Aorta (tissue), 5 donors: ENCODE data around the gene NUP210. TPM values are rescaled to one million over a fixed set of nuclear protein-coding genes. Genes with fewer than 3 reads are reported as not detected.
"Not testable (repeated sequence)": the region's sequence is repeated elsewhere in the genome, so short reads cannot be mapped to it uniquely, and the experiment has no call there.

ENCODE experiments used
- ATAC-seq: fragments of 200-7000 bp; cut with Tn5 transposase; one replicate; pipeline ENCODE4 v1.9.1; 2022; ENCODE audit warnings: moderate library complexity; ENCODE audit not compliant: low FRiP score
- DNase-seq, 2 donors: peaks; one replicate each; pipeline ENCODE4 v3.0.0-alpha.2; 2020
- H3K27ac ChIP-seq, 2 donors: one replicate each; pipeline ENCODE4 v1.5.1; 2013; ENCODE audit warnings: low read length in 2 of 2, mild to moderate bottlenecking in 2 of 2, moderate library complexity in 2 of 2, control low read depth in 1 of 2, inconsistent platforms in 1 of 2, low read depth in 1 of 2
- H3K27me3 ChIP-seq, 2 donors: one replicate each; pipeline ENCODE4 v1.6.1; 2013; ENCODE audit warnings: control low read depth in 1 of 2, low read length in 1 of 2, mild to moderate bottlenecking in 1 of 2, moderate library complexity in 1 of 2; ENCODE audit not compliant: insufficient read depth in 2 of 2, control insufficient read depth in 1 of 2
- H3K36me3 ChIP-seq, 2 donors: one replicate each; pipeline ENCODE4 v1.6.1; 2013; ENCODE audit warnings: control low read depth in 1 of 2, low read length in 1 of 2, mild to moderate bottlenecking in 1 of 2; ENCODE audit not compliant: insufficient read depth in 2 of 2, control insufficient read depth in 1 of 2
- H3K4me1 ChIP-seq, 2 donors: one replicate each; pipeline ENCODE4 v1.6.1; 2013; ENCODE audit warnings: low read length in 2 of 2, control low read depth in 1 of 2, mild to moderate bottlenecking in 1 of 2, moderate library complexity in 1 of 2; ENCODE audit not compliant: insufficient read depth in 2 of 2, control insufficient read depth in 1 of 2
- H3K4me3 ChIP-seq, 2 donors: one replicate each; pipeline ENCODE4 v1.5.1; 2013; ENCODE audit warnings: low read length in 2 of 2, control low read depth in 1 of 2, mild to moderate bottlenecking in 1 of 2
- H3K9me3 ChIP-seq: one replicate; pipeline ENCODE4 v1.6.1; 2013; ENCODE audit warnings: mild to moderate bottlenecking, low read length; ENCODE audit not compliant: control insufficient read depth
- WGBS, 2 donors: extraction: QIAGEN DNeasy Blood & Tissue Kit; methylation state at CpG; one replicate each; pipeline ENCODE4 v1.1.7; 2013; 5-methylcytosine and 5-hydroxymethylcytosine counted together
- intact Hi-C, 2 donors: fragments of 100-400 bp; cut with DNase I; formaldehyde crosslinking; loops; one replicate each; pipeline versions ENCODE4 v1.14.2 to v1.15.0; 2022
- polyA plus RNA-seq, 2 donors: library from polyadenylated mRNA; stranded (reverse); fragments of 200-250 nt; gene quantifications; one replicate each; pipeline ENCODE4 v1.2.3, GENCODE V29; 2013
- total RNA-seq, 2 donors: library from RNA; stranded (reverse); fragmentation: NEBNext Ultra II Directional; extraction: Animal tissue kit (Norgen Biotek cat#: 25700); gene quantifications; one replicate each; pipeline ENCODE4 v1.2.1, GENCODE V29; 2021
- donor health status: healthy with polysubstance abuse.
- donor health status: Bipolar disorder and iron deficiency.
- donor health status: DM: no; HTN: no; CAD: no.
- donor health status: DM: no; HTN: no; CAD: no.
- donor health status: DM: yes; HTN: yes; CAD: no.

Gene NUP210
- total and polyA plus RNA-seq, 4 donors, result 0.49 to 4.8 (median 1.7) TPM

GRCh38 chr3:13460341-13460736 is 40.2 kb upstream of the NUP210 start:
- intact Hi-C loops, result no loop called here
- Histone ChIP-seq H3K27me3 (no peaks in the 10 kb centered on the region), H3K27ac (no peak overlapping the region), H3K9me3 (no peaks in the 10 kb centered on the region), H3K36me3 (no peaks in the 10 kb centered on the region), H3K4me1 (no peaks in the 10 kb centered on the region), H3K4me3 (no peak overlapping the region)
- ATAC-seq (no peak), DNase-seq (no peak)
- whole genome bisulfite sequencing, 2 donors, result 95 to 97% methylated on average over 7 of the region's 7 CpGs

DNA sequence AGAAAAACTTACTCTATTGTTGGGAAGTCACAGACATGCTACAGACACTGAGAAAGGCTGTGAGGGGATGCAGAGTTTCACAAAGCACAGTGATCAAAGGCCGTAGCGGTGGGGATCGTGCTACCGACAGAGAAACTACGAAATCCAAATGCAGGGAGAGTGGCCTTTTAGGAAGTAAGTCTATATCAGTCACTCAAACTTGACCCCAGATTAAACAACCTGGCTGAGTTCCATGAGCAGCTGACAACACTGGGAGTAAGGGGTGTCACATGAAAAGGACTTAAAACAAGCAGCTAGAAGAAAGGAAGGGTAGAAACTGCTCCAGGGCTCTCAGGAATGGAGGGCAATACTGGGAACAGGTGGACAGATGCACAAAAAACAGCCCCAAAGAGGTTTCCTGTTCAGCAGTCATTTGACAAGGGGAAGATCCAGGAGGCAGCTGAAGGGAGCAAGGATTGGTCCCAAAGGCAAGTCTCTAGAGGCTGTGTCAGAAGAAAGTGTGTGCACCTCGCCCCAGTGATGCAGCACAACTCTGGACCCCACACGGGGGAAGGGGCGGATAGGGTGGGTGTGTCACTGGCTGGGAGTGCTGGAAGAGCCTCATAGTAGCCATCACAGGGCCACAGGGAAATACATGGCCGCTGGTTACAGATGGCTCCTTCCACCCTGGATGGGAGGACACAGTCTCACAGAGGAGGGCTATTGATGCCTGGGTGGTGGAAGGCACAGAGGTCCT is 39.7 kb upstream of the NUP210 start:
- no peak for ATAC-seq
- WGBS, 2 donors, result 87% methylated on average over 9 of the region's 9 CpGs
- H3K9me3 ChIP-seq, result no peaks in the 10 kb centered on the region
- no peaks in the 10 kb centered on the region for H3K4me1 ChIP-seq
- DNase-seq, result no peak
- no peak overlapping the region for H3K27ac ChIP-seq
- intact Hi-C loops, result loop anchor here in 1 of 2 donors (10.0 kb wide), 1 partner anchor 155 kb away; no protein-coding TSS in a partner anchor
- H3K4me3 ChIP-seq, result no peak overlapping the region
- no peaks in the 10 kb centered on the region for H3K36me3 ChIP-seq
- no peaks in the 10 kb centered on the region for H3K27me3 ChIP-seq

DNA sequence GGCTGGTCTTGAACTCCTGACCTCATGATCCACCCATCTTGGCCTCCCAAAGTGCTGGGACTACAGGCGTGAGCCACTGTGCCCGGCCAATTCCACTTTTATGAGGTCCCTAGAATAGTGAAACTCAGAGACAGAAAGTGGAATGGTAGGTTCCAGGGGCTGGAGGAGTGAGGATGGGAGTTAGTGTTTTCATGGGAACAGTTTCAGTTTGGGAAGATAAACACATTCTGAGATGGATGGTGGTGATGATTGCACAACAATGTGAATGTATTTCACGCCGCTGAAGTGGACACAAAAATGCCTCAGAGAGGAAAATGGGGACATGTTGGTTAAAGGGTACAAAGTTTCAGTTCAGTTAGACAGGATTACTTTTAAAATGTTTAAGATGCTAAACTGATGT is 37.5 kb upstream of the NUP210 start:
- Histone ChIP-seq H3K9me3 (no peaks in the 10 kb centered on the region), H3K27ac (no peak overlapping the region), H3K36me3 (no peaks in the 10 kb centered on the region), H3K27me3 (no peaks in the 10 kb centered on the region), H3K4me3 (no peak overlapping the region), H3K4me1 (no peaks in the 10 kb centered on the region)
- WGBS, 2 donors, result 83 to 86% methylated on average over 4 of the region's 4 CpGs
- intact Hi-C loops, result loop anchor here in 1 of 2 donors (10.0 kb wide), 1 partner anchor 153 kb away; no protein-coding TSS in a partner anchor
- no peak for DNase-seq
- no peak for ATAC-seq

GRCh38 chr3:13455644-13456043 is 35.5 kb upstream of the NUP210 start:
- Histone ChIP-seq H3K27me3 (no peaks in the 10 kb centered on the region), H3K4me3 (no peak overlapping the region), H3K4me1 (no peaks in the 10 kb centered on the region), H3K9me3 (no peaks in the 10 kb centered on the region), H3K27ac (no peak overlapping the region), H3K36me3 (no peaks in the 10 kb centered on the region)
- intact Hi-C loops, result loop anchor here in 1 of 2 donors (2.0 to 10.0 kb wide), 2 partner anchors 151 to 365 kb away; no protein-coding TSS in a partner anchor
- no peak for DNase-seq
- WGBS, 2 donors, result 79 to 84% methylated on average over 6 of the region's 6 CpGs
- ATAC-seq, result no peak

- peak; percentile 77 for ATAC-seq
- WGBS, 2 donors, result 15 to 16% methylated on average over 12 of the region's 12 CpGs
- Histone ChIP-seq H3K27ac (peak overlapping the region in 1 of 2 donors; percentile 69), H3K9me3 (no peaks in the 10 kb centered on the region), H3K4me1 (no peaks in the 10 kb centered on the region), H3K4me3 (no peak overlapping the region), H3K36me3 (no peaks in the 10 kb centered on the region), H3K27me3 (no peaks in the 10 kb centered on the region)
- peak in 1 of 2 donors; percentile 48 for DNase-seq
- intact Hi-C loops, result loop anchor here (2.0 to 10.0 kb wide), 4 partner anchors 75 to 360 kb away; no protein-coding TSS in a partner anchor
Measured at GRCh38 chr3:13452490-13453335, 32.6 kb upstream of the NUP210 start.

DNA sequence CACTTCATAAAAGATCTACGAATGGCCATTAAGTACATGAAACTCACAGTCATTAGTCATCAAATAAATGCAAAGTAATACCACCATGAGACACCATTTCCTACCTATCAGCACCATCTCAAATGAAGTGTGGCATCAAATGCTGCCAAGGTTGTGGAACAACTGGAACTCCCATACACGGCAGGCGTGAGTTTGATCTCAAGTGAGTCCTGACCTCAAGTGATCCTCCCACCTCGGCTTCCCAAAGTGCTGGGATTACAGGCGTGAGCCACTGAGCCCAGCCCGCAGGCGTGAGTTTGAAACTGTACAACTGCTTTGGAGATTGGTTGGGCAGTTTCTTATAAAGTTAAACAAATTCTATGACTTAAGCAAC is 31.2 kb upstream of the NUP210 start:
- Histone ChIP-seq H3K4me3 (peak overlapping the region; percentile 44 to 63), H3K36me3 (no peaks in the 10 kb centered on the region), H3K27ac (no peak overlapping the region), H3K4me1 (no peaks in the 10 kb centered on the region), H3K27me3 (no peaks in the 10 kb centered on the region), H3K9me3 (no peaks in the 10 kb centered on the region)
- ATAC-seq (peak; percentile 12), DNase-seq (no peak)
- intact Hi-C loops, result loop anchor here (5.0 to 10.0 kb wide), 3 partner anchors 74 to 146 kb away; no protein-coding TSS in a partner anchor
- WGBS, 2 donors, result 3 to 5% methylated on average over 7 of the region's 7 CpGs

DNA sequence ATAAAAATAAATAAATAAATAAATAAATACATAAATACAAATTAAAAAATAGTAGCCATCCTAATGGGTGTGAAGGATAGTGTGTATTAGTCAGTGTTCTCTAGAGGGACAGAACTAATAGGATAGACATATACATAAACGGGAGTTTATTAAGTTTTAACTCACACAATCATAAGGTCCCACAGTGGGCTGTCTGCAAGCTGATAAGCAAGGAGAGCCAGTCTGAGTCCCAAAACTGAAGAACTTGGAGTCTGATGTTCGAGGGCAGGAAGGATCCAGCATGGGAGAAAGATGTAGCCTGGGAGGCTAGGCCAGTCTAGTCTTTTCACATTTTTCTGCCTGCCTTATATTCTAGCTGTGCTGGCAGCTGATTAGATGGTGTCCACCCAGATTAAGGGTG is 22.8 kb upstream of the NUP210 start:
- H3K27me3 ChIP-seq, ATAC-seq: not testable (repeated sequence)
- 90 to 94% methylated on average over 2 of the region's 2 CpGs for WGBS, 2 donors

GRCh38 chr3:13440204-13440817 is 20.2 kb upstream of the NUP210 start:
- no peak overlapping the region for H3K27ac ChIP-seq
- no peaks in the 10 kb centered on the region for H3K36me3 ChIP-seq
- ATAC-seq, result no peak
- no peak overlapping the region for H3K4me3 ChIP-seq
- DNase-seq, result no peak
- no peaks in the 10 kb centered on the region for H3K9me3 ChIP-seq
- intact Hi-C loops, result no loop called here
- 77 to 79% methylated on average over 4 of the region's 4 CpGs for WGBS, 2 donors
- no peaks in the 10 kb centered on the region for H3K27me3 ChIP-seq
- no peaks in the 10 kb centered on the region for H3K4me1 ChIP-seq

More for the DNA sequence above, 22.8 kb upstream of the NUP210 start:
- H3K27ac ChIP-seq, H3K9me3 ChIP-seq, H3K4me3 ChIP-seq, DNase-seq, H3K36me3 ChIP-seq, intact Hi-C loops, H3K4me1 ChIP-seq: not testable (repeated sequence)
